Tibial artery (tissue), 4 donors: ENCODE results near the gene OR10X1.

Experiments used
- DNase-seq, 2 donors: peaks; one replicate each; pipeline ENCODE4 v3.0.0-alpha.2; 2019
- H3K27ac ChIP-seq, 2 donors: fragments of 200-600 bp; sonication (generic) in 1 of 2; 1 replicate in 1 of 2; 2 replicates in 1 of 2; pipeline ENCODE4 v1.5.1; 2018 to 2019; ENCODE audit warnings: mild to moderate bottlenecking in 1 of 2
- H3K27me3 ChIP-seq, 2 donors: fragments of 200-600 bp; sonication (generic) in 1 of 2; one replicate each; pipeline versions ENCODE4 v1.5.1 to v1.6.0; 2016 to 2019
- H3K36me3 ChIP-seq, 3 donors: fragments of 200-600 bp; sonication (generic) in 2 of 3; one replicate each; pipeline ENCODE4 v1.5.1; 2016 to 2019; ENCODE audit warnings: mild to moderate bottlenecking in 2 of 3
- H3K4me1 ChIP-seq, 4 donors: fragments of 200-600 bp; sonication (generic) in 2 of 4; 1 replicate in 3 of 4; 2 replicates in 1 of 4; pipeline ENCODE4 v1.5.1; 2016 to 2019
- H3K4me3 ChIP-seq, 2 donors: fragments of 200-600 bp; sonication (generic) in 1 of 2; 1 replicate in 1 of 2; 2 replicates in 1 of 2; pipeline ENCODE4 v1.5.1; 2018 to 2019; ENCODE audit warnings: mild to moderate bottlenecking in 2 of 2
- H3K9me3 ChIP-seq, 3 donors: fragments of 200-600 bp; sonication (generic) in 1 of 3; one replicate each; pipeline ENCODE4 v1.5.1; 2016 to 2019
- CTCF ChIP-seq, 2 experiments: fragments of 200-600 bp in 1 of 2; fragments of 450-650 bp in 1 of 2; IDR thresholded peaks; one replicate each; pipeline ENCODE4 v1.5.1; 2017 to 2019; ENCODE audit warnings: antibody characterized with exemption in 2 of 2, mild to moderate bottlenecking in 1 of 2, moderate library complexity in 1 of 2
- intact Hi-C: fragments of 100-400 bp; cut with DNase I; formaldehyde crosslinking; loops from one replicate; pipeline ENCODE4 v1.15.0; 2023; ENCODE audit warnings: low total_unique reads

Gene OR10X1

GRCh38 chr1:158564608-158565007, 15.1 kb downstream of the OR10X1 start:
- Histone ChIP-seq H3K4me1 (no peaks in the 10 kb centered on the region), H3K27ac (no peak overlapping the region), H3K36me3 (no peaks in the 10 kb centered on the region), H3K4me3 (no peak overlapping the region), H3K27me3 (no peaks in the 10 kb centered on the region), H3K9me3 (no peaks in the 10 kb centered on the region)
- no peak for DNase-seq
- intact Hi-C loops: no loop called here
- no peak for TF ChIP-seq CTCF (IDR thresholded peaks at IDR 0.05)

GRCh38 chr1:158563853-158564252, 15.8 kb downstream of the OR10X1 start:
- Histone ChIP-seq H3K36me3 (no peaks in the 10 kb centered on the region), H3K9me3 (no peaks in the 10 kb centered on the region), H3K4me1 (no peaks in the 10 kb centered on the region), H3K4me3 (no peak overlapping the region), H3K27me3 (no peaks in the 10 kb centered on the region), H3K27ac (no peak overlapping the region)
- no peak for DNase-seq
- intact Hi-C loops: no loop called here
- no peak for TF ChIP-seq CTCF (IDR thresholded peaks at IDR 0.05)

- intact Hi-C loops: no loop called here
- no peak for TF ChIP-seq CTCF (IDR thresholded peaks at IDR 0.05)
- no peaks in the 10 kb centered on the region for H3K27me3 ChIP-seq
These were observed 20.0 kb downstream of the OR10X1 start for GRCh38 chr1:158559696-158560095.

GRCh38 chr1:158554352-158554751, 25.3 kb downstream of the OR10X1 start, which contains the start of gene OR6Y1:
Gene OR6Y1 (minus strand): TSS chr1:158554405. CDS start chr1:158548105, 6,300 bp downstream.
- Histone ChIP-seq H3K27ac (no peak within 1 kb of the TSS), H3K4me3 (no peak within 1 kb of the TSS), H3K27me3 (no peaks in the 10 kb centered on the region), H3K36me3 (no peaks in the 10 kb centered on the region), H3K9me3 (no peaks in the 10 kb centered on the region), H3K4me1 (no peaks in the 10 kb centered on the region)
- DNase-seq: no peak
- TF ChIP-seq CTCF (IDR thresholded peaks at IDR 0.05): no peak
- intact Hi-C loops: no loop called here

More at GRCh38 chr1:158559696-158560095, 20.0 kb downstream of the OR10X1 start:
- H3K4me3 ChIP-seq: no peak overlapping the region
- H3K4me1 ChIP-seq: no peaks in the 10 kb centered on the region
- H3K36me3 ChIP-seq: no peaks in the 10 kb centered on the region
- H3K27ac ChIP-seq: no peak overlapping the region
- no peaks in the 10 kb centered on the region for H3K9me3 ChIP-seq
- DNase-seq: no peak

- intact Hi-C loops: no loop called here
- H3K4me1 ChIP-seq: no peaks in the 10 kb centered on the region
- TF ChIP-seq CTCF (IDR thresholded peaks at IDR 0.05): no peak
- H3K27me3 ChIP-seq: no peaks in the 10 kb centered on the region
- H3K9me3 ChIP-seq: no peaks in the 10 kb centered on the region
- no peak overlapping the region for H3K4me3 ChIP-seq
- DNase-seq: no peak
- H3K36me3 ChIP-seq: no peaks in the 10 kb centered on the region
- no peak overlapping the region for H3K27ac ChIP-seq
These were observed 27.4 kb downstream of the OR10X1 start for GRCh38 chr1:158552296-158552695.

GRCh38 chr1:158547533-158547932, 32.2 kb downstream of the OR10X1 start:
- TF ChIP-seq CTCF (IDR thresholded peaks at IDR 0.05): no peak
- H3K27ac ChIP-seq: no peak overlapping the region

More at GRCh38 chr1:158547533-158547932, 32.2 kb downstream of the OR10X1 start:
- Histone ChIP-seq H3K27me3 (no peaks in the 10 kb centered on the region), H3K4me3 (no peak overlapping the region), H3K36me3 (no peaks in the 10 kb centered on the region), H3K4me1 (peaks cover 0 to 3% (median 0%) of the 10 kb centered on the region in 4 donors), H3K9me3 (no peaks in the 10 kb centered on the region)
- no peak for DNase-seq
- intact Hi-C loops: no loop called here
